ENCODE data around the gene PIAS1. TPM values are rescaled to one million over a fixed set of nuclear protein-coding genes. Genes with fewer than 3 reads are reported as not detected.
"Not testable (repeated sequence)": the region's sequence is repeated elsewhere in the genome, so short reads cannot be mapped to it uniquely, and the experiment has no call there.

Gene PIAS1
- 87.3 and 97.5 TPM in 2 replicates for total RNA-seq
- 65.9 TPM for total RNA-seq (2013)
- polyA plus RNA-seq = 28.8 and 30.4 TPM in 2 replicates
- polyA minus RNA-seq = 127 and 139 TPM in 2 replicates

GRCh38 chr15:68053701-68054627, at the start of gene PIAS1:
PIAS1 (plus strand) TSS chr15:68054315; CDS start chr15:68054327, 12 bp downstream.
- no peaks in the 10 kb centered on the region for H3K27me3 ChIP-seq (replicated peaks in 1 of 4; ENCODE audit: control extremely low read depth in 1 of 4, control insufficient read depth in 3 of 4, insufficient read depth in 4 of 4, low read length in 3 of 4)
- peak; percentile 92 for ATAC-seq (ENCODE audit: low read depth)
- Mint-ChIP-seq H3K4me3 (peak within 1 kb of the TSS; percentile 93), H3K4me1 (peaks cover 40% of the 10 kb centered on the region), H3K27me3 (no peaks in the 10 kb centered on the region), H3K9me3 (ENCODE audit: insufficient read depth) (no peaks in the 10 kb centered on the region), H3K27ac (peak within 1 kb of the TSS; percentile 96)
- H3K79me2 ChIP-seq (ENCODE audit: control insufficient read depth, insufficient read depth, low read length) = peaks cover 49% of the 10 kb centered on the region
- ChIA-PET CTCF (interaction anchor here (0.6 to 1.6 kb wide), 7 partner anchors 10 to 213 kb away, joined by 3 to 5 read pairs (median 3); no protein-coding TSS in a partner anchor), POLR2A (interaction anchor here (1.3 to 1.5 kb wide), 3 partner anchors 176 to 224 kb away, joined by 3 to 9 read pairs (median 5); partner anchors contain the start of genes CLN6 and FEM1B)
- peak; percentile 95 for DNase-seq
- H3K4me2 ChIP-seq (replicated peaks; ENCODE audit: low read depth, low read length, poor library complexity, severe bottlenecking) = peak within 1 kb of the TSS; percentile 84
- H3K36me3 ChIP-seq (replicated peaks in 1 of 2; ENCODE audit: control extremely low read depth in 1 of 2, control insufficient read depth in 1 of 2, extremely low read depth in 1 of 2, insufficient read depth in 2 of 2, low read length in 1 of 2) = no peaks in the 10 kb centered on the region
- H3K9ac ChIP-seq (ENCODE audit: low read length) = peak within 1 kb of the TSS; percentile 93
- TF ChIP-seq EZH2 (IDR thresholded peaks at IDR 0.05; ENCODE audit: borderline replicate concordance, insufficient read depth, low read depth, low read length, poor library complexity, severe bottlenecking) (no peak), CTCF (IDR thresholded peaks at IDR 0.05) (no peak)
- peaks cover 40% of the 10 kb centered on the region for H4K20me1 ChIP-seq (ENCODE audit: control insufficient read depth, insufficient read depth, low read length, poor library complexity, severe bottlenecking)
- H2AFZ ChIP-seq (ENCODE audit: insufficient read depth, low read depth, low read length, poor library complexity, severe bottlenecking) = peak within 1 kb of the TSS; percentile 82
- H3K4me1 ChIP-seq (ENCODE audit: control insufficient read depth in 2 of 2, insufficient read depth in 2 of 2, low read length in 2 of 2) = peaks cover 11 to 26% of the 10 kb centered on the region in 2 donors
- under 1% methylated on average over 65 of the region's 72 CpGs for WGBS (ENCODE audit: insufficient coverage)
- peak within 1 kb of the TSS; percentile 78 to 92 for H3K27ac ChIP-seq (ENCODE audit: low read length in 2 of 2)
- peaks cover 0 to 1% (median 0%) of the 10 kb centered on the region in 3 donors for H3K9me3 ChIP-seq (ENCODE audit: control extremely low read depth in 1 of 3, control insufficient read depth in 2 of 3, insufficient read depth in 1 of 3, low read length in 2 of 3)
- intact Hi-C loops (cut with micrococcal nuclease) = loop anchor here (1.0 to 5.0 kb wide), 7 partner anchors 175 to 1697 kb away; partner anchors contain the start of genes C15orf61, CLN6, FEM1B and RNU6-1
- peak within 1 kb of the TSS; percentile 77 to 99 (median 88) for H3K4me3 ChIP-seq (ENCODE audit: control extremely low read depth in 1 of 5, extremely low read depth in 1 of 5, insufficient read depth in 1 of 5, low read depth in 2 of 5, low read length in 4 of 5)

DNA sequence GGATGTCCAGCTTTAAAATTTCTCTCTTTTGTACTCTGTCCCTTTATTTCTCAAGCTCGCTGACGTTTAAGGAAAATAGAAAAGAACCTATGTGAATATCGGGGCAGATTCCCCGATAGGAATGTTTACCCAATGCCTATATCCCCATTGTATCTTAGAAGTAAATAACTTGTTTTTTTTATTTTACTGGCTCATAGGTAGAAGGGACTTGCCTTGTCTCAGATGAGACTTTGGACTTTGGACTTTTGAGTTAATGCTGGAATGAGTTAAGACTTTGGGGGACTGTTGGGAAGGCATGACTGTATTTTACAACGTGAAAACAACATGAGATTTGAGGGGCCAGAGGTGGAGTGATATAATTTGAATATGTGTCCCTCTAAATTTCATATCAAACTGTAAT, 46.5 kb upstream of the PIAS1 start:
- H3K9ac ChIP-seq (ENCODE audit: low read length); H3K4me3 Mint-ChIP-seq; CTCF ChIA-PET; H3K79me2 ChIP-seq (ENCODE audit: control insufficient read depth, insufficient read depth, low read length); H3K27me3 Mint-ChIP-seq; ATAC-seq (ENCODE audit: low read depth); H3K4me3 ChIP-seq (ENCODE audit: control extremely low read depth in 1 of 5, extremely low read depth in 1 of 5, insufficient read depth in 1 of 5, low read depth in 2 of 5, low read length in 4 of 5); H3K9me3 Mint-ChIP-seq (ENCODE audit: insufficient read depth); H4K20me1 ChIP-seq (ENCODE audit: control insufficient read depth, insufficient read depth, low read length, poor library complexity, severe bottlenecking); intact Hi-C loops (cut with micrococcal nuclease); POLR2A ChIA-PET; H3K4me2 ChIP-seq (replicated peaks; ENCODE audit: low read depth, low read length, poor library complexity, severe bottlenecking); H3K27ac ChIP-seq (ENCODE audit: low read length in 2 of 2); H3K27me3 ChIP-seq (replicated peaks in 1 of 4; ENCODE audit: control extremely low read depth in 1 of 4, control insufficient read depth in 3 of 4, insufficient read depth in 4 of 4, low read length in 3 of 4); H2AFZ ChIP-seq (ENCODE audit: insufficient read depth, low read depth, low read length, poor library complexity, severe bottlenecking); DNase-seq; H3K27ac Mint-ChIP-seq; H3K36me3 ChIP-seq (replicated peaks in 1 of 2; ENCODE audit: control extremely low read depth in 1 of 2, control insufficient read depth in 1 of 2, extremely low read depth in 1 of 2, insufficient read depth in 2 of 2, low read length in 1 of 2): not testable (repeated sequence)
- WGBS (ENCODE audit: insufficient coverage) = no CpG with 5 or more reads among the region's 5 CpGs
- H3K4me1 Mint-ChIP-seq = peaks cover 11% of the 10 kb centered on the region
- H3K9me3 ChIP-seq (ENCODE audit: control extremely low read depth in 1 of 3, control insufficient read depth in 2 of 3, insufficient read depth in 1 of 3, low read length in 2 of 3) = peaks cover 0 to 18% (median 5%) of the 10 kb centered on the region in 3 donors
- peaks cover 7 to 11% of the 10 kb centered on the region in 2 donors for H3K4me1 ChIP-seq (ENCODE audit: control insufficient read depth in 2 of 2, insufficient read depth in 2 of 2, low read length in 2 of 2)
